Esophagus muscularis mucosa (tissue), 4 donors: ENCODE results near the gene USP31. TPM values are rescaled to one million over a fixed set of nuclear protein-coding genes. Genes with fewer than 3 reads are reported as not detected.
A peak's percentile ranks its signal among the peaks of the same experiment; 100 is the strongest.

Experiments used
- DNase-seq: peaks from one replicate; pipeline ENCODE4 v3.0.0-alpha.2; 2017; ENCODE audit errors: extremely low spot score
- H3K27ac ChIP-seq, 4 donors: fragments of 200-600 bp; sonication (generic); replicated peaks in 1 of 4; 1 replicate in 3 of 4; 2 replicates in 1 of 4; pipeline ENCODE4 v1.5.1; 2016 to 2019; ENCODE audit warnings: mild to moderate bottlenecking in 1 of 4
- H3K27me3 ChIP-seq, 4 donors: fragments of 200-600 bp; sonication (generic); one replicate each; pipeline versions ENCODE4 v1.5.1 to v1.6.0; 2016 to 2019
- H3K36me3 ChIP-seq, 4 donors: fragments of 200-600 bp; sonication (generic); one replicate each; pipeline ENCODE4 v1.5.1; 2016 to 2019
- H3K4me1 ChIP-seq, 4 donors: fragments of 200-600 bp; sonication (generic); one replicate each; pipeline ENCODE4 v1.5.1; 2016 to 2019
- H3K4me3 ChIP-seq, 4 donors: fragments of 200-600 bp; sonication (generic); 1 replicate in 2 of 4; 2 replicates in 2 of 4; pipeline ENCODE4 v1.5.1; 2016 to 2019; ENCODE audit warnings: mild to moderate bottlenecking in 4 of 4, moderate library complexity in 1 of 4
- H3K9me3 ChIP-seq, 4 donors: fragments of 200-600 bp; sonication (generic); 1 replicate in 3 of 4; 2 replicates in 1 of 4; pipeline ENCODE4 v1.5.1; 2016 to 2019
- CTCF ChIP-seq, 3 experiments: fragments of 200-600 bp in 2 of 3; fragments of 450-650 bp in 1 of 3; sonication (generic) in 2 of 3; IDR thresholded peaks; one replicate each; pipeline ENCODE4 v1.5.1; 2017 to 2019; ENCODE audit warnings: antibody characterized with exemption in 3 of 3, mild to moderate bottlenecking in 2 of 3, moderate library complexity in 1 of 3
- EP300 ChIP-seq: sonication (generic); formaldehyde crosslinking; IDR thresholded peaks from one replicate; pipeline ENCODE4 v1.6.1; 2017; ENCODE audit warnings: antibody characterized with exemption
- POLR2A ChIP-seq: fragments of 450-650 bp; IDR thresholded peaks from one replicate; pipeline ENCODE4 v1.6.1; 2017; ENCODE audit warnings: antibody characterized with exemption, moderate library complexity, mild to moderate bottlenecking, low read depth
- POLR2AphosphoS5 ChIP-seq, 2 donors: sonication (generic); formaldehyde crosslinking; IDR thresholded peaks; one replicate each; pipeline ENCODE4 v1.6.1; 2017; ENCODE audit warnings: antibody characterized with exemption in 2 of 2
- WGBS: methylation state at CpG from one replicate; pipeline ENCODE4 v1.1.5; 2018; 5-methylcytosine and 5-hydroxymethylcytosine counted together
- intact Hi-C: fragments of 100-400 bp; cut with DNase I; formaldehyde crosslinking; loops from one replicate; pipeline ENCODE4 v1.15.1; 2023
- total RNA-seq, 4 donors: library from RNA; depleted of rRNA; stranded (reverse); fragments of >200 nt; gene quantifications; one replicate each; pipeline versions ENCODE4 v1.1.0 to v1.2.1, GENCODE V29; 2016

Gene USP31
- total RNA-seq, 4 donors from 2014 or later: 18.9 to 29.1 (median 23.3) TPM

DNA sequence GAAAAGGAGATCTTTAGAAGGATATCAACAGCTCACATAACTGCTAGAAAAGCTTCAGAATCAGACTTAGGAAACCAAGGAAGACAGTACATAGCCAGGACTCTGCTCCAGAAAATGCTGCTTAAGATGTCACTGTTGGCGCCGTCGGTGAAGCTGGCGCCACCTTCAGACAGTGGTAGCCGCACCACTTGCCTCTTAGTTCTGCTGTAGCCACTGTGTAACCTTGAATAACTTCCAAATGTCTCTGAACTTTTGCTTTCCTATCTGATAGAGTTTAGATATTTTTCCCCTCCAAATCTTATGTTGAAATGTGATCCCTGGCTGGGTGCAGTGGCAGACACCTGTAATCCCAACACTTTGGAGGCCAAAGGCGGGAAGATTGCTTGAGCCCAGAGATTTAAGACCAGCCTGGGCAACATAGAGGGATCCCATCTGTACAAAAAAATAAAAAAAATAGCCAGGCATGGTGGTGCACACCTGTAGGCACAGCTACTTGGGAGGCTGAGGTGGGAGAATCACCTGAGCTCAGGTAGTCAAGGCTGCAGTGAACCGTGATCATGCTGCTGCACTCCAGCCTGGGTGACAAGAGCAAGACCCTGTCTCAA is 6.3 kb upstream of the USP31 start:
- TF ChIP-seq CTCF (IDR thresholded peaks at IDR 0.05) (peak; percentile 16 to 47 (median 38)), POLR2A (no peak), POLR2AphosphoS5 (IDR thresholded peaks at IDR 0.05) (no peak)
- Histone ChIP-seq H3K27me3 (peaks cover 0 to 11% (median 0%) of the 10 kb centered on the region in 4 donors), H3K36me3 (no peaks in the 10 kb centered on the region), H3K27ac (no peak overlapping the region), H3K9me3 (no peaks in the 10 kb centered on the region), H3K4me1 (no peaks in the 10 kb centered on the region), H3K4me3 (no peak overlapping the region)
- intact Hi-C loops: no loop called here
- 36% methylated on average over 7 of the region's 7 CpGs for WGBS
- no peak for DNase-seq

DNA sequence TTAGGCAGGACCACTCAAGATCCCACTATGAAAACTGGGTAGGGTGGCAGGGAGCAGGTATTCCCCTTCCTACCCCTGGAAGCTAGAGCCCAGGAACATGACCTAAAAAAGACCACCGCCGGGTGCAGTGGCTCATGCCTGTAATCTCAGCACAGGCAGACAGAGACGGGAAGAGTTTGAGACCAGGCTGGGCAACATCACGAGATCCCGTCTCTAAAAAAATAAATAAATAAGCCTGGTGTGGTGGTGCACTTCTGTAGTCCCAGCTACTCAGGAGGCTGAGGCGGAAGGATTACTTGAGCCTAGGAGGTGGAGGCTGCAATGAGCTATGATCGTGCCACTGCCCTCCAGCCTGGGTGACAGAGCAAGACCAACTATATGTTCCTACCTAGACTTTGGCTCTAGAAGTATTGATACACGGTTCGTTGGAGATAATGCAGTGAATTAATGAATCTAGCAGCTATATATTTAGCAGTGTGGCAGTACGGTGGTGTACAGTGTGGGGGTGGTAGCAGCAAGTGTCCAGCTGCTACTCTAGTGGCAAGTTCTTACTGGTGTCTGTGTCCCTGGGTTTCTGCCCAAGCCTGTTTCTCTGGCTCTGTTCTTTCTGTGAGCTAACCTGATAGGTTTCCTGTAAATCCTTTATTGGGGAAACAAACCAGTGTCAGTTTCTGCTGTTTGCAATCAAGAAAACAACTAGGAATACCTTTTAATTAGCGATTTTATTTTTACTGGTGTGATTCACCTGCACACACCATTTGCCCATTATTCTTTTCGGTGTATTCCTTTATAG is 3.3 kb upstream of the USP31 start:
- no peak for TF ChIP-seq POLR2AphosphoS5 (IDR thresholded peaks at IDR 0.05)
- TF ChIP-seq CTCF (IDR thresholded peaks at IDR 0.05): no peak
- TF ChIP-seq POLR2A: no peak
- no peak for TF ChIP-seq EP300
- DNase-seq: no peak
- no peaks in the 10 kb centered on the region for H3K9me3 ChIP-seq
- H3K4me1 ChIP-seq: peaks cover 2 to 17% (median 16%) of the 10 kb centered on the region in 4 donors
- peaks cover 0 to 11% (median 0%) of the 10 kb centered on the region in 4 donors for H3K27me3 ChIP-seq
- H3K27ac ChIP-seq: no peak overlapping the region
- intact Hi-C loops: no loop called here
- no peaks in the 10 kb centered on the region for H3K36me3 ChIP-seq
- whole genome bisulfite sequencing: 86% methylated on average over 12 of the region's 12 CpGs
- no peak overlapping the region for H3K4me3 ChIP-seq

- 62% methylated on average over 4 of the region's 4 CpGs for WGBS
- intact Hi-C loops: loop anchor here (2.0 kb wide), 1 partner anchor 79 kb away; no protein-coding TSS in a partner anchor
- TF ChIP-seq POLR2A (no peak), EP300 (no peak), CTCF (IDR thresholded peaks at IDR 0.05) (no peak), POLR2AphosphoS5 (IDR thresholded peaks at IDR 0.05) (no peak)
- peak overlapping the region; percentile 79 to 91 (median 84) for H3K4me3 ChIP-seq
- no peak for DNase-seq
- no peaks in the 10 kb centered on the region for H3K9me3 ChIP-seq
- peaks cover 0 to 4% (median 0%) of the 10 kb centered on the region in 4 donors for H3K27me3 ChIP-seq
- no peaks in the 10 kb centered on the region for H3K36me3 ChIP-seq
- H3K4me1 ChIP-seq: peaks cover 24 to 44% (median 42%) of the 10 kb centered on the region in 4 donors
- peak overlapping the region; percentile 58 to 95 (median 78) for H3K27ac ChIP-seq
Measured at GRCh38 chr16:23149993-23150364, 727 bp upstream of the USP31 start.

- peaks cover 28 to 56% (median 55%) of the 10 kb centered on the region in 4 donors for H3K4me1 ChIP-seq
Measured at GRCh38 chr16:23148513-23149266, 562 bp downstream of the USP31 start.

More at GRCh38 chr16:23148513-23149266, 562 bp downstream of the USP31 start:
- intact Hi-C loops: loop anchor here (2.0 kb wide), 1 partner anchor 78 kb away; no protein-coding TSS in a partner anchor
- Histone ChIP-seq H3K36me3 (no peaks in the 10 kb centered on the region), H3K4me3 (peak overlapping the region; percentile 79 to 91 (median 84)), H3K27me3 (no peaks in the 10 kb centered on the region), H3K9me3 (no peaks in the 10 kb centered on the region), H3K27ac (peak overlapping the region; percentile 84 to 95 (median 90))
- no peak for TF ChIP-seq EP300
- TF ChIP-seq POLR2A: no peak
- no peak for TF ChIP-seq CTCF (IDR thresholded peaks at IDR 0.05)
- TF ChIP-seq POLR2AphosphoS5 (IDR thresholded peaks at IDR 0.05): peak; percentile 53 to 74
- WGBS: 0% methylated on average over 3 of the region's 103 CpGs
- no peak for DNase-seq
